Ovary (tissue), 3 donors: ENCODE results near the gene ADGRD1.

Experiments
- EP300 ChIP-seq: sonication (generic); formaldehyde crosslinking; IDR thresholded peaks from one replicate; pipeline ENCODE4 v1.6.1; 2017; ENCODE audit warnings: antibody characterized with exemption
- POLR2A ChIP-seq: fragments of 450-650 bp; IDR thresholded peaks from one replicate; pipeline ENCODE4 v1.6.1; 2017; ENCODE audit warnings: antibody characterized with exemption, mild to moderate bottlenecking, moderate library complexity
- TF ChIP-seq, protein P1 (sequence below), 3 donors: fragments of 450-650 bp in 2 of 3; fragments of 200-600 bp in 1 of 3; IDR thresholded peaks; one replicate each; pipeline versions ENCODE4 v1.5.1 to v1.8.0; 2016 to 2022; ENCODE audit warnings: antibody characterized with exemption in 3 of 3, mild to moderate bottlenecking in 1 of 3
- donor health status: DM: no; HTN: no; CAD: no.

DNA sequence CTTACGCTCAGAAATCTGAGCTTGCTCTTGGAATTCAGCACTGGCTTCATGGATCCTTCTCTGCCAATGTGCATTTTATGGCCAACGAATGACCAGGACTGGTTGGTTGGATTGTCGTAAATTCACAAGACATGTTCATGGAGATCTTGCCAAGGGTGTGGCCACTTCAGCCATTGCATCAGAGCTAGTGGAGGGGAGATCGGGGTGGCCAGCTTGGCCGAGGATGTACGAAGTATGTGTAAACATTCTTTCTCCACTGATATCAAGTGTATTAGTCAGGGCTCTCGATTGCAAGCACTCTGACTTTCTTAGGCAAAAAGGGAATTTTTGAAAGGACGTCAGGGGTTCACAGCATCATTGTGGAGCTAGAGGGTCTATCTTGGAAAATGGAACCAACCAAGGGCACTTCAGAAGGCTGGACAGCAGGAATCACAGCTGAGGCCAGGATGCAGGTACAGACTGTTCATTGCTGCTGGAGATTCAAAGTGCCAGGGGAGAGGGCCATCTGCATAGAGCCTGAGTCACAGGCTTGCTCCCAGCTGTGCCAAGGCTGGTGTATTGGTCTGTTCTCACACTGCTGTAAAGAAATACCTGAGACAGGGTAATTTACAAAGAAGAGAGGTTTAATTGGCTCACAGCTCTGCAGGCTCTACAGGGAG, 32.9 kb upstream of the ADGRD1 start:
- TF ChIP-seq POLR2A (no peak), EP300 (no peak)
- TF ChIP-seq, protein P1, sequence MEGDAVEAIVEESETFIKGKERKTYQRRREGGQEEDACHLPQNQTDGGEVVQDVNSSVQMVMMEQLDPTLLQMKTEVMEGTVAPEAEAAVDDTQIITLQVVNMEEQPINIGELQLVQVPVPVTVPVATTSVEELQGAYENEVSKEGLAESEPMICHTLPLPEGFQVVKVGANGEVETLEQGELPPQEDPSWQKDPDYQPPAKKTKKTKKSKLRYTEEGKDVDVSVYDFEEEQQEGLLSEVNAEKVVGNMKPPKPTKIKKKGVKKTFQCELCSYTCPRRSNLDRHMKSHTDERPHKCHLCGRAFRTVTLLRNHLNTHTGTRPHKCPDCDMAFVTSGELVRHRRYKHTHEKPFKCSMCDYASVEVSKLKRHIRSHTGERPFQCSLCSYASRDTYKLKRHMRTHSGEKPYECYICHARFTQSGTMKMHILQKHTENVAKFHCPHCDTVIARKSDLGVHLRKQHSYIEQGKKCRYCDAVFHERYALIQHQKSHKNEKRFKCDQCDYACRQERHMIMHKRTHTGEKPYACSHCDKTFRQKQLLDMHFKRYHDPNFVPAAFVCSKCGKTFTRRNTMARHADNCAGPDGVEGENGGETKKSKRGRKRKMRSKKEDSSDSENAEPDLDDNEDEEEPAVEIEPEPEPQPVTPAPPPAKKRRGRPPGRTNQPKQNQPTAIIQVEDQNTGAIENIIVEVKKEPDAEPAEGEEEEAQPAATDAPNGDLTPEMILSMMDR (IDR thresholded peaks at IDR 0.05), result no peak
